CD4-positive, alpha-beta T cell treated with Interleukin-1 beta for 1 hour (primary cell): Measurements from ENCODE around the gene GYS1.
A peak's percentile ranks its signal among the peaks of the same experiment; 100 is the strongest.

Source experiments
- DNase-seq, 2 donors: peaks; one replicate each; pipeline ENCODE4 v3.0.0-alpha.2; 2020 to 2022

GYS1 gene

DNA sequence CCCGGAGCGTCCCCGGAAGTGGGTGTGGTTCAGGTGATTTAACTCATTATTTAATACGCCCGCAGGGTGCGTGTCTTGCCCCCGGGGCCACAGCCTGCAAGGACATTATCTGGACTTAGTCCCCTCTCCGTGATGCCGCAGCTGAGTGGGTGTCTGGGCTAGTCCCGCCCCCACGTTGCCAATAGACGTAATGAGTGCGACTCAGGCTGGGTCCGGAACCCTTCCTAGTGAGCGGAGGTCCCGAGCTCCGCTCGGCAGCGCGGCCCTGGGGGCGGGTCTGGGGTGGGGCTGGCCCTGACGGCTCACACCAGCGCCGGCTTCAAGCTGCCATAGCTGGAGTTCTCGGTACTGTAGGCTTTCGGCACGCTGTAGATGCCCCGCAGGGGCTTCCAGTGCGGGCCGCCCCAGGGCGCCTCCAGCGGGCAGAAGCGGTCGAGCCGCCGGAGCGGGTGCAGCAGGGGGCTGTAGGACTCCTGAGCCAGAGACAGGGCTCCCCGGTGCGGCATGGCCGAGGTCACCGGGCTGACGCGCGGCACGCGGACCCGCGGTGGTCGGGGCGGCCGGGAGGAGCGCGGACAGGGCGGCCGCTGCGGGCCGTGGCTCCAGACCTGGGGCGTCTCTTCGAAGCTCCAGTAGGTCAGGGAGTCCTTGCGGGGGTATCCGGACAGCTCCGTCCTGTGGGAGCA, 24.7 kb upstream of the GYS1 start:
- DNase-seq: peak; percentile 70 to 74

DNA sequence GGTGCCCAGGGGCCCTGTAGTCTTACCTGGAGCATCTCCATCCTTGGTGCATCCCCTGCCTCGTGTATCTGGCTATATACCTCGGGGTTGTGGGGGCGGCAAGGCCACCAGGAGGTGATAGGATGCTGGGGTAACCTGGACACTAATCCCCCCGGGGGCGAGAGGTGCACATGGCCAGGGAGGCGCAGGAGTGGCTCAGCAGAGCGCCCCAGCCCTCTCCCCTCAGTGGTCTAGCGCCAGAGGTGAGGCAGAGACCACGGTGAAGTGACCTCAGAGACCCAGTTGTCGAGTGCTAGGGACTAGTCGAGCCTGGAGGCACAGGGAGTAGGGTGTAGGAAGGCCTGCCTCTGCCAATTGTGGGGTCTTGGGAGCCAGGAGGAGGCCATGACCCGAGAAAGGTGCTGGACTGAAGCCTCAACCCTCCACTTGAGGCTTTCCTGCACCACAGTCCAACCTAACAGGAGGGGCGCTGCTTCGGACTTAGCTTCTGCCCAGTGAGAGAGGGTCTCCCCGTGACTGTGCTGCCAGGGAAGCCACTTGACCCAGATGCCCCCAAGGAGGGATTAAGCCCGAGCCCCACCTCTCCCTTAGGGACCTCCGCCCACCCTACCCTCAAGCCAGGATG, 24.0 kb upstream of the GYS1 start, which contains the start of gene LHB:
Gene LHB, minus strand, starts transcription at position 51 of the 625 bp plus-strand sequence. Its CDS starts 10 bp downstream, at position 41.
- no peak for DNase-seq

DNA sequence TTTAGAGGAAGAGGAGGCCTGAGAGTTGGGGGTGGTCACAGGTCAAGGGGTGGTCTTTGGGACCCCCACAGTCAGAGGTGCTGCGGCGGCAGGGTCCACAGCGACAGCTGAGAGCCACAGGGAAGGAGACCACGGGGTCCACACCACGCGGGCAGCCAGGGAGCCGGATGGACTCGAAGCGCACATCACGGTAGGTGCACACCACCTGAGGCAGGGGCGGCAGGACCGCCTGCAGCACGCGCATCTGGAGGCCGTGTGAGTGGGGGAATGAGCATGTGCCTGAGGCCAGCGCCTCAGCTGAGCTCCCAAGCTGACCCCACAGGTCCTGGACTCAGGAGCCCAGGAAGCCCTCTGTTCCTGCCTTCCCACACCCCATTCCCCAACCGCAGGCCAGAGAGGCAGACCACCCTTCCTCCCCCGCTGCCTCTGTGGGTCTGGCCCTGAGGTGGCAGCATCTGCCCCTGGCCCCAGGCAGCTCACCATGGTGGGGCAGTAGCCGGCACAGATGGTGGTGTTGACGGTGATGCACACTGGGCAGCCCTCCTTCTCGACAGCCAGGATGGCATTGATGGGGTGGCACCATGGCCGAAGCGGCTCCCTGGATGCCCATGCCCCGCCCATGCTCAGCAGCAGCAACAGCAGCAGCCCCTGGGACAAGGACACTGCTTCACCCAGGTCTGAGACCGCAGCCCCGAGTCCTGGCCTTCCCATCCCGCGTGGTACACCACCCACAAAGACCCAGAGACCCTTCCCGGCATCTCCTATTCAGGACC, 23.1 kb upstream of the GYS1 start:
- no peak for DNase-seq

DNA sequence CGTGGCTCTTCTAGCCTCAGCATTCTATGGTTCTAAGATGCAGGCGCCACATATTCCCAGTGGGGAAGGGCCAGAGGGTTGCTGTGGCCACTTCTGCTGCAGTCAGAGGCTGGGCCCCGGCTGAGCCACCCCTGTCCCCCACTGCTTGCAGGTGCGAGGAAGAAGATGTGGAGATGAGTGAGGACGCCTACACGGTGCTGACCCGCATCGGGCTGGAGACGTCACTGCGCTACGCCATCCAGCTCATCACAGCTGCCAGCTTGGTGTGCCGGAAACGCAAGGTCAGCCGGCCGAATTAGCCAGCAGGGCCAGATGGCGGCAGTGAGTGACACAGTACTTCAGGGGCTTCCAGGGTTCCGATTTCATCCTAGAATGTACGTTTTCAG, 21.8 kb upstream of the GYS1 start:
- no peak for DNase-seq

DNA sequence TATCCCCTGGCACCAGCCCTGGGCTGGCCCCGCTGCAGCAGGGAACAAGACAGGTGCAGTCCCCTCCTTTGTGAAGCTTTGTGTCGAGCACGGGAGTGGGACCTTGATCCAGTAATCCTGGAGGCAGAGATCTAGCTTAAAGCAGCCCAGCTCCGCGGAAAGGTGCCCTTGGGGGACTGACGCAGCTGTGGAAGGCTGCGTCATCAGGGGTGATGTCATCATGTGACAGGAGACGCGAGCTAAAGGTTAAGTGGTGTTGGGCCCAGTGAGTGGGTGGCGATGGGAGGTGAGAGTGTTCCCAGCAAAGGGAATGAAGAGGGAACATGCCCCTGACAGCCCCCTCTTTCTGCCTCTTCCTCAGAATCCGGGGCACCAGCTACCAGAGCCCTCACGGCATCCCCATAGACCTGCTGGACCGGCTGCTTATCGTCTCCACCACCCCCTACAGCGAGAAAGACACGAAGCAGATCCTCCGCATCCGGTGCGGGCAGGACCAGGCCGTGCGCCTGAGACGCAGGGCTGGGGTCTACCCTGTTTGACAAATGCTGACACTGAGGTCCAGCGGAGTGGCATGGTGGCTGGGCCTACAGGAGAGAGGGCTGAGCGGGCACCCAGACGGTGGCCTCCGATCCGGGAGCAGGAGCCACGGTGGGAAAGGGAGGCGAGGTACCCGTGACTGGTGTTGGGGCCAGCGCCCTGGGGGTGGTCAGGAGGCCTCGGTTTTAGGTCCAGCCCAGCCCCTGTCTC, 21.2 kb upstream of the GYS1 start:
- DNase-seq: no peak

DNA sequence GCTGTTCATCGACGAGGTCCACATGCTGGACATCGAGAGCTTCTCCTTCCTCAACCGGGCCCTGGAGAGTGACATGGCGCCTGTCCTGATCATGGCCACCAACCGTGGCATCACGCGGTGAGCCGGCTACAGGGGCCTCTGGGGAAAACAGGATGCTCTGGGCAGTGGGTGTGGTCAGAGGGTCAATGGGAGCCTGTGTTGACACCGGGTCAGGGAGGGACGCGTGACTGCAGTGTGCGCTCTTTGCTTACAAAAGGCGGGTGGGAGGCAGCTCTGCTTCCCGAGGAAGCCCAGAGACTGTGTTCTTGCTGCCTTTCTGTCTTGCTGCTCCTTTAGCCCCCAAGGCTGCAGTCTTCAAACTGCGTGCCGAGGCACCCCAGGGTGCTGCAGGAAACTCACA, 18.1 kb upstream of the GYS1 start:
- no peak for DNase-seq

DNA sequence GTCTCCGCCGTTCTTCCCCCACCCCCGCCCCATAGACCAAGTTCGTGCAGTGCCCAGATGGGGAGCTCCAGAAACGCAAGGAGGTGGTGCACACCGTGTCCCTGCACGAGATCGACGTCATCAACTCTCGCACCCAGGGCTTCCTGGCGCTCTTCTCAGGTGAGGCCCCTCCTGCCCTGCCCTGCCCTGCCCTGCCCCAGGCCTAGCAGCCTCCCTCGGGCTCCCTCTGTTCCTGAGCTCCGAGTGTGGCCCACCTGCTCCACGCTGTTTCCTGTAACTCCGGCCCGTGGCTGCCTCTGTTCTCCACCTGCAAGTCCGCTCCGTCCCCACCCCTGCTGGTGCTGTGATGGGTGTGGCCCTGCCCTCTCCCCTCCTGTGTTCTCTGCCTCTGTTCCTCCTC, 17.3 kb upstream of the GYS1 start:
- no peak for DNase-seq

DNA sequence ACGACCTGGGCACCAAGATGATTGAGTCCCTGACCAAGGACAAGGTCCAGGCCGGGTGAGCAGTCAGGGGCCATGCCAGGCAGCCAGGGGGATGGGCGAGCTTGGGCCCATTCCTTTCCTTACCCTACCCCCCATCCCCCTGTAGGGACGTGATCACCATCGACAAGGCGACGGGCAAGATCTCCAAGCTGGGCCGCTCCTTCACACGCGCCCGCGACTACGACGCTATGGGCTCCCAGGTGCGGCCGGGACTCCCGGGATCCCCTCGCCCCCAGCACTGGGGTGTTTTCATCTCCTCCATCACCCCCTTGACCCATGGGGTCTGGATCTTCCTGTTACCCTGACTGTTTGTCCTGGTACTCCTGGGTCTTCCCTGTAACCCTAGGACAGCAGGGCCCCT, 16.7 kb upstream of the GYS1 start:
- no peak for DNase-seq

DNA sequence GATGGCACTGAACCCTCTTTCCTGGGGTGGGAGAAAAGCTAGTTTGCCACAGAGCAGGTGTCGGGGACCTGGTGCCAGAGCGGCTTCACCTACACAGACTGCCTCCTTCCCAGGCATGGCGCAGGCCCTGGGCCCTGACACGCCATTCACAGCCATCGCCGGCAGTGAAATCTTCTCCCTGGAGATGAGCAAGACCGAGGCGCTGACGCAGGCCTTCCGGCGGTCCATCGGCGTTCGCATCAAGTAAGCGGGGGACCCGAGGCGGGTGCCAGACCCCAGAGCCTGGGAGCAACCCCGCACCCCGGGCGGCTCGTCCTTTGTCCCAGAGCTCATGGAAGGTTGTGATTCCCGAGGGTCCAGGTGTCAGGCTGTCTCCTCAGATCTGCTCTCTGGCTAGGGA, 13.8 kb upstream of the GYS1 start:
- DNase-seq: no peak

DNA sequence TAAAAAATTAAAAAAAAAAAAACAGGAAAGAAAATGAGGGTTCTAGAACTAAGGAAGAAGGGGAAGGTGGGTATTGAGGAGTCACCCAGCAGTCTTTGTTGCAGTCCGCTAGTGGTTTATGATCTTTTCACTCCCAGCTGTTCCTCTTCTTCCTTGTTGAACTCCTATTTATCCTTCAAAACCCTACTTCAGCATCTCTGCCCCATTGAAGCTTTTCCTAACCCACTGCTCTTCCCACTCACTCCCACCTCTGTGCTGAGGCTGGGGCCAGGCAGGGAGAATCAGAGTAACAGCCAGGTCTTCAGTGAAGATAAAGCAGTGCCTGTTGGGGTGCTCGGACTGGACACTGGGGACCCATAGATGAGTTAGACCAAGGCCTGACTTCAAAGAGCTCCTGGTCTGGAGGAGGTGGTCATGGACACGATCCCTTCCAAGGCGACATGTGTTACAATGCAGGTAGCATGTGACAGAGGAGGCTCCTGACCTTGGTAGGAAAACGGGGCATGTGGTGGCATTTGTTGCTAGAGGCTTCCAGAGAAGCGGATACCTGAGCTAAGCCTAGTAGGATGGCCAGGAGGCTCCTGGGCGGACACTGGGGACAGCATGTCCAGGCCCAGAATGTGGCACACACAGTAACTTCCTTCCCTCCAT, 12.0 kb upstream of the GYS1 start:
- no peak for DNase-seq

DNA sequence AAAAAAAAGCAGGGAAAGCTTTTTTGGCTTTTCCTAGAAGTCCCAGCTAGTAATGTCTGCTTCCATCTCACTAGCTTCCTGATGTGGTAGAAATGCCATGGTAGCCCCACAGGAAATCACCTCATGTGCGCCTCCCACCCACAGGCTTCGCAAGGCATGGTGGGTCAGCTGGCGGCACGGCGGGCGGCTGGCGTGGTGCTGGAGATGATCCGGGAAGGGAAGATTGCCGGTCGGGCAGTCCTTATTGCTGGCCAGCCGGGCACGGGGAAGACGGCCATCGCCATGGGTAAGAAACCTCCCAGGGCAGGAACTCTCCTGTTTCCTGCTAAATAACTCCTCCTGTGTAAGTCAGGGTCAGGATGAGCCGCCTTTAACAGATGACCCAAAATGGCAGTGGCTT, 11.0 kb upstream of the GYS1 start:
- DNase-seq: no peak

DNA sequence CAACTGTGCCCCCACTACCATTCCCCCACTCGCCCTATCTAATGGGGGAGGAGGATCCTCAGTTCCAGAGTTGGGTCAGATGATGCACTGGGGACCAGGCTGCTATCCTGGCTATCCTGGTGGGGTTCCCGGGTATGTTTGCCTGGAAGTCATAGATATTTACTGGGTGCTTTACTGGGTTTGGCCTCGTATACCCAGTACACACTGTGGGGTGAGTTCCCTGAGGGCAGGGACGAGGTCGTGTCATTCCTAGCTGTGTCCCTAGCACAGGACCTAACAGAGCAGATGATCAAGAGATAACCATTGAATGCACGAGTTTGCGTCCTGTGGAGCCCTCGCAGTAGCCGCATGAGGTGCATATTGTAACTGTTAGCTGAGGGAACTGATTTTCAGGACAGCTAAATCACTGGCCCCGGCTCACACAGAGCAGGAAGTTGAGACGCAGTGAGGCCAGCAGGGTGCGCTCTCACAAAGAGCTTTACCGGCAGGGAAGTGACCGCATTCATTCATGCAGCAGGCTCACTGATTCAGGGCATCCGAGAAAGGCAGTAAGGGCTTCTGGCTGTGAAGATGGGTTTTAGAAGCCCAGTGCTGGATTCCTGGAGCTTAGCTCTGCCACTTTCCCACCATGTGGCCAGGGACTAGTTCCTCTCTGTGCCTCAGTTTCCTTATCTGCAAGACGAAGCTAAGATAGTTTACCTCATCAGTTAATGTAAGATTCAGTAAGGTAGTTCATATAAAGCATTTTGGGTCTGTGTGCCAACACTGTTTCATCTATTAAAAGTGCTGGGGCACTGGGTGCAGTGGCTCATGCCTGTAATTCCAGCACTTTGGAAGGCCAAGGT, 6.6 kb upstream of the GYS1 start:
- peak; percentile 63 to 77 for DNase-seq

DNA sequence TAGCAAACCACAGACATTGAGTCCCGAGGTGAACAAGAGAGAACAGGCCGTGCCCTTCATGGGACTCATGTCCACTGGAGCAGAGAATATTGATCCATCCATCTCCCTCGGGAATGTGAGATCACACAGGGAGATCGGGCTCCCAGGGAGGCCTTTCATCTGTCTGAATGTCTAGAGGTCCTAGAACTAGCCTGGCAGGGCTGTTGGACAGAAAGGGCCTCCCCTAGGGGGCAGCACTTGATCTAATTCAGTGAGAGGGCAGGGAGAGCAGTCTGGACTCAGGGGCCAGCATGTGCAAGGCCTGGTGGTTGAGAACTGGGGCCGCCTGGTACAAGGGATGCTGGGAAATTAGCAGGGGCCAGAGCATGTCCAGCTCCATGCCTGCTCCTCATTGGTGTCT, 4.9 kb upstream of the GYS1 start:
- DNase-seq: peak; percentile 38 to 51

DNA sequence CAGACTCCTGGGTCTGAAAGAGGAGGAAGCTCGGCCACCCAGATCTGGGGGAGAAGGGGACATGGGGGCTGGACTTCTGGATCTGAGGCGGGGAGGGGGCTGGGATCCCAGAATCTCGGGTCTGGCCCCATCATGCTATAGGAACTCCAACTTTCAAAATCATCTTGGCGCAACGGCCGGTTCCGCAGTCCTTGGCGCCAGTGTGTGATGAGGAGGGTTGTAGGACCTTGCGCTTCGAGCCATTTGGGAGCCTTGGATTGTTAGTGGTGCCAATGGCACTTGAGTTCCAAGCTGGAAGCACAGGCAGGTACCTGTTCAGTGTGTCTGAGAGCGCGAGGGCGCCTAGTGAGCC, 902 bp upstream of the GYS1 start:
- DNase-seq: no peak

DNA sequence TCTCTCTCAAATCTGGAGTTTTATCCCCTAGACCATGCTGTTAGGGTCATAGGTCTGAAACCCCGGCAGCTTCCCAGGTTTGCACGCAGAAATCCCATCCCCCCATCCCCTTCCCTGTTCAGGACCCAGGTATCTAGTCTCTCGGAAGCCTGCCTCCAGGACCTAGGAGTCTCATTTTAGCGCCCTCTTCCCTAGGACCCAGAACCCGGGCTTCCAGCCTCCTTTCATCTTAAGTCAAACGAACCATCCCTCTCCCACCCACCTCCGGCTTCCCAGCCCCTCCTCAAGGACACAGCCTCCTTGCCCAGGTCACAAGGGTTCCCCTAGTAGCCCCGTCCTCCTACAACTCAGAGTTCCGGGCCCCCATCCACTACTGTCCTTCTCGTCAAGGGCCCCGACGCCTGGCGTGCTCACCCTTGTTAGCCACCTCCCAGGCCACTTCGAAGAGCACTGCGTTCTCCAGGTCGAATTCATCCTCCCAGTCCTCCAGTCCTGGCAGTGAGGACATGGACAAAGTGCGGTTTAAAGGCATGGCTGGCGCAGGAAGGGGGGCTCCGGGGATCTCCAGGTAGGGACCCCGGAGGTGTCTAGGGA, 431 bp downstream of the GYS1 start:
- no peak for DNase-seq

DNA sequence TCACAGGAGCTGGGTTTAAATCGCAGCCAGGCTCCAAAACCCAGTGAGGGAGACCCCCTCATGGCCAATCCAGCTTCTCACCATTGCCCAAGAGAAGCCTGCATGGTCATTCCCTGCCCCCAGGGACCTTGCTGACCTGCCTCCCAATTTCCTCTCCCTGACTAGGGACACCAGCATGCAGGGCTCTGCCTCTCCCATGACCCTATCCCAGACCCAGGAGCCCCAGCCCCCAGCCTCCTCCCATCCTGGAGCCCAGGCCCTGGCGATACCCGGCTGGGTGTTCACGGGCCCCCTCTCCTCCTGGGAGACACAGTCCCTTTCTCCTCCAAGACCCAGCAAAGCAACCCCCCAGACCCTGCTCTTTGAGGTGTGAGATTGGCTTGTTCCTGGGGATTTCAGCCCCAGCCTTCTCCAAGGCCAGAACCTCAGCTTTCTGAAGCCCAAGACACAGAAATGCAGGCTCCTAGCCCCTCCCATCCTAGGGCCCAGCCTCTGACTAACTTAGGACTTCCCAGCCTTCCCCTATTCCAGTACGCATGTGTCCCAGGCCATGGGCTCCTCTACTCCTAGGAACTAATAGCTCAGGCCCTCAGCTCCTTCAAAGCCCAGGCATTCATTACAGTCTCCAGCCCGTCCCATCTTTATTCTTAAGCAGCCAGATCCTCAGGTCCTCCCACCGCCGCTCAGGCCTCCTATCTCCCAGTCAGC, 1.1 kb downstream of the GYS1 start:
- peak in 1 of 2 donors; percentile 42 for DNase-seq

DNA sequence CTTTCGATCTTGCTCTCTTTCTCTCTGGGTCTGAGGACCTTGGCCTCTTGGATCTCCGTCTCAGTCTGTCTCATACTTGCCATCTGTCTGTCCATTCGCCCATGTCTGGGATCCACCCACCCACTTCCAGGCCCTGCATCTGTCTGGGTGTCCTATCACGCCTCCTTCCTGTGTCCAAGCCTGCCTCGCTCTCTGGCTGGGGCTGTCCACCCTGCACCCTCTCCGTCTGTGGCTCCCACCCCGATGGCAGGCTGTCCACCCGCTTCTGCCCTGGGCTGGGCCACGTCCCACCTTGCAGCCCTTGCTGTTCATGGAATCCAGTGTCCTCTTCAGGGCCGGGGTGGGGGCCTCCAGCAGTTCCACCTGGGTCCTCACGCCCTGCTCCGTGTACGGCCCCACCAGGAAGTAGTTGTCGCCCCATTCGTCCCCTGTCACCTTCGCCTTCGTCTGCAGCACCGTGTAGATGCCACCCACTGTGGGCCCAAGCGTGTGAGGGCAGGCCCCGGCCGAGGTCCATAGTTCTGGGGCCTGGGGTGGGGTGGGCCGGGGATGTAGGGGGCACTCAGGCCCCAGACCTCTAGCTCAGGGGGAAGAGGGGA, 2.0 kb downstream of the GYS1 start:
- no peak for DNase-seq

DNA sequence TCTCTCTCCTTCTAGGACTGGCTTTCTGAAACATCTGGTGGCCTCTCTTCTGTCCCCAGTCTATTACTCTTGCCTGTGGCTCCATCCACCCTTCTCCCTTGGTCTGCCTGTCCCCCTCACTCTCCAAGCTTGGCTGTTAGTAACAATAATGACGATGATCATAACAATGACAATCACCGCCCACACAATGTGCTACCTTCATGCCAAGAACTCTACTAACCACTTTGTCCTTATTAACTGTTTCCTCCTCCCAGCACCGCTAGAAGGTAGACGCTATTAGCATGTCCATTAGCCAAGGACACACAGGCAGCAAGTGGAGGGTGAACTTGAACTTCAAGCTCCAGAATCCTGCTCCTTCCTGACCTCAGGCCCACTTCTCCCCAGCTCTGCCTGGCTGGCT, 2.7 kb downstream of the GYS1 start:
- DNase-seq: no peak

DNA sequence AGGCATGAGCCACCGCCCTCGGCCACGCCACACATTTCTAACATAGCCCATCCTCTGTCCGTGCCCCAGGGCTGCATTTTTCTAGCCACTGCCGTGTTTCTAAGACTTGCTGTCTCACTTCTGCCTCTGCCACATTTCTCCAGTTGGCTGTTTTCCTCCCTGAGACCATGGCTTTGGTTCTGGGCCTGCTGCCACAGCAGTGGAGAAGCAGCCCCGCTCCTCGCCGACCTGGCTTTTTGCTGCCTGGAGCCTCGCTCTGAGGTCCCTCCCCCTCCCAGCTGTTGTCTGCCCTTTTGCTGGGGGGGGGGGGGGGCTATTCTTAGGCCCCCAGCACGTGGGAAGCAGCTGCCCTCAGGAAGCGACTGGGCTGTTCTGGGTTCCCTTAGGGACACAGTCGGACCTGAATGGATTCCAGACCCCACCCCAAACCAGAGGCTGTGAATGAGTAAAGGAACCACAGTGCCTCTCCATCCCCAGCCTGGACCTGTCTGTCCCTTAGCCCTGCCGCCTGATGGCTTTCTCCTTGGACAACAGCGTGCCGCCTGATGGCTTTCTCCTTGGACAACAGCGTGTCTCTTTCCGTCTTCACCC, 3.3 kb downstream of the GYS1 start:
- no peak for DNase-seq

DNA sequence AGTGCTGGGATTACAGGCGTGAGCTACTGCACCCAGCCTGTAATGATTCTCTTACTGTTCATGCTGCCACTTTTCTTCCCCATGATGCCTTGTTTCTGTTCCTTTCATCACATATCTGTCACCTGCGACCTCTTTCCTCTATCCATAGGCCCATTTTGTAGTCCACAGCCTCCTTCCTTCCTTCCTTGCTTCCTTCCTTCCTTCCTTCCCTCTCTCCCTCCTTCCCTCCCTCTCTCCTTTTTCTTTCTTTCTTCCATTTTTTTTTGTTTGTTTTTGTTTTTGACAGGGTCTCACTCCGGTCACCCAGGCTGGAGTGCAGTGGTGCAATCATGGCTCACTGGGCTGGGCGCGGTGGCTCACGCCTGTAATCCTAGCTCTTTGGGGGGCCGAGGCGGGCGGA, 4.2 kb downstream of the GYS1 start:
- no peak for DNase-seq
